ENCODE data around the gene TRIM46.

The TRIM46 gene

DNA sequence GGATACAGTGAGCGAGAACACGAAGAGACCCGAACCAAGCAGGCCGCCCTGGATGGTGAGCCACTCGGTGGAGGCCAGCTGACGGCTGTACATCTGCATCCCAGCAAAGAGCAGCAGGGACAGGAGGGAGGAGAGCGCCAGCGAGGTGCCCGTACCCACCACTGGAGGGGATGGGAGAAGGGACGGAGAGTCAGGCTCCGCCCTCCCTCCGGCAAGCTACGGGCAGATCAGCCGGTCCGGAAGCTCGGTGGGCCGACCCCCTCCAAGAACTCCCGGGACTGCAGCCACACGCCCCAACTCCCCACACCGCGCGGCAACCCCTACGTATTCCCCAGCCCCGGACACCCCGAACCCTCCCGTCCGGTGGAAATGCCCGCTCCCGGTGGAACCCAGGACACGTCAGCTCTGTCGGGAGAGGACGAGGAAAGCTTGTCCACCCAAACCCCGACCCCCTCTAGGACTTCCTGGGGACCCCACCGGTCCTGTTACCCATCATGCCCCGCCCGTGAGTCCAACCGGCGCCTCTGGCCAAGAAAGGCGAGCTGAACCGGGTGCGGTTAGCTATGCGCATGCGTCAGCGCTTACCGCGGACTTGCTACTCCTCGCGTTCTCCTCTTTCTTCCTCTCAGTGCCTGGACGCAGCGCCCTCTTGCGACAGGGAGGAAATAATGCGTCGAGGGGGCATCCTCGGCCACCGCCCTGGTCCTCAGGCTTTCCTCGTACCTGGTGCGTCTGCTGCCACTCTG lies 744 bp upstream of the TRIM46 start, which contains the start of gene KRTCAP2:
TSS of gene KRTCAP2 (minus strand) at position 573 of the 746 bp plus-strand sequence. CDS start at position 493, 80 bp downstream.
- DNase-seq: peak; percentile 98

DNA sequence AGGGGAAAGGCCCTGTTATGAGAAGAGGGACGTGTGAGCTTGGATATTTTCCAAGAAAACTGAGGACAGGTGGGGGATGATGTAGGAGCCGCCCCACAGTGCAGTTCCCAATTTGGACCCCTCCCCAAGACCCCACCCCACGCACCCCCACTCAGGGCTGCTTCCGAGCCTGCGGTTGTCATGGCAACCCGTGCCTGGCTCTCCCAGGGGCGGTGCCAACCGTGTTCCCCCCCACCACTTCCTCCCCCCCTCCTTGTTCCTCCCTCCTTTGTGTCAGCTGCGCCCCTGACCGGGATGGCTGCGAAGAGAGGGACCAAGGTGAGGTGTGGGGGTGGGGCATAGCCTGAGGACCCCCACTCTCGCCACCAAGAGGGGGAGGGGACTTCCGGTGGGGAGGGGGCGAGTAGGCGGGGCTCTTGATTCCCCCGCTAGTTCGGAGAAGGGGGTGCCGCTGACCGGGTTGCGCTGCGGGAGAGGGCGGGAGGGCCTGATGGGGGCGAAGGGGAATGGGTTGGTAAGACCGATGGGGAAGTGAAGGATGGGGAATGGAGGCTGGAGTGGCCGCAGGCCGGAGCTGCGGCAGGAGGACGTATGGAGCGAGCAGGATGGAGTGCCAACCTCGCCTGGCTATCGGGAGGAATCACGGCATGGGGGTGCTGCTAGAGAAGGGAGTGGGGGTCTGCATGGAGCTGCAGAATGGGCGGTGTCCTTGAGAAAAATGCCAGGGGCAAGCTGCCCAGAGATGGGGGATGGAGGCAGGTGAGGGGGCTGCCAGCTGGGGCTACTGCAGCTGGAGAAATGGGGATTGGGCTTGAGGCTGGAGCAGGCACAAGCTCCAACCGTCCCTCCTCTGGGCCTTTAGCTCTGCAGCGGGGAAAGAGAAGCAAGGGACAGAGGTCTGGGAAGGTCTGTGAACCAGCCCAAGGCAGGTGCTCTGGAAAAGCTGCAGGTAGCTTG lies 953 bp downstream of the TRIM46 start:
- peak; percentile 76 for DNase-seq

DNA sequence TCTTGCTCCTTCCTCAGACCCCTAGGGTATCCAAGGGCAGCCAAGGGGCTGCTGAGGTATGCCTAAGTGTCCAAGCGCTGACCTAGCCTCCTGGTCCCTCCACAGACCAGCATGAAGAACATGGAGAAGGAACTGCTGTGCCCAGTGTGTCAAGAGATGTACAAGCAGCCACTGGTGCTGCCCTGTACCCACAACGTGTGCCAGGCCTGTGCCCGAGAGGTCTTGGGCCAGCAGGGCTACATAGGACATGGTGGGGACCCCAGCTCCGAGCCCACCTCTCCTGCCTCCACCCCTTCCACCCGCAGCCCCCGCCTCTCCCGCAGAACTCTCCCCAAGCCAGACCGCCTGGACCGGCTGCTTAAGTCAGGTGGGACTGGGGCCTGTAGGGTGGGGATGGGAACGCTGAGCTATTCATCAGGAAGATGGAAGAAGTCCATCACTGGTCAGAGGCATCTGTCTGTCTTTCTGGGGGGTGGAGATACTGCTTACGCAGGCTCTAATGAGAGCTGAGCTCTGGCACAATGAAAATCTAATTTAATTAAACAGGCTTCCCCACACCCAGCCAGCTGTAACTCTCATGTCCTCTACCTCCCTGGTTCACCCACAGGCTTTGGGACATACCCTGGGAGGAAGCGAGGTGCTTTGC lies 1.8 kb downstream of the TRIM46 start:
- DNase-seq: no peak

DNA sequence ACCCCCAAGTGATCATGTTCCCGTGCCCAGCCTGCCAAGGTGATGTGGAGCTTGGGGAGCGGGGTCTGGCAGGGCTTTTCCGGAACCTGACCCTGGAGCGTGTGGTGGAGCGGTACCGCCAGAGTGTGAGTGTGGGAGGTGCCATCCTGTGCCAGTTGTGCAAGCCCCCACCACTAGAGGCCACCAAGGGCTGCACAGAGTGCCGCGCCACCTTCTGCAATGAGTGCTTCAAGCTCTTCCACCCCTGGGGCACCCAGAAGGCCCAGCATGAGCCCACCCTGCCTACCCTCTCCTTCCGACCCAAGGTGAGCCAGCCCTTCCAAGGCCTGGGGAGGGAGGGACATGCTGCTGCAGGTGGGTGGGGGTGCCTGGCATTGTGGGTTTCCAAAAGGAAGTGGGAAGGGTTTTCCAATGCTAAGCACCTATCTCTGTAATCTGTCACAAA lies 2.3 kb downstream of the TRIM46 start:
- DNase-seq: no peak

- DNase-seq: peak; percentile 69
Observed at GRCh38 chr1:155176544-155177071, 3.0 kb downstream of the TRIM46 start.

DNA sequence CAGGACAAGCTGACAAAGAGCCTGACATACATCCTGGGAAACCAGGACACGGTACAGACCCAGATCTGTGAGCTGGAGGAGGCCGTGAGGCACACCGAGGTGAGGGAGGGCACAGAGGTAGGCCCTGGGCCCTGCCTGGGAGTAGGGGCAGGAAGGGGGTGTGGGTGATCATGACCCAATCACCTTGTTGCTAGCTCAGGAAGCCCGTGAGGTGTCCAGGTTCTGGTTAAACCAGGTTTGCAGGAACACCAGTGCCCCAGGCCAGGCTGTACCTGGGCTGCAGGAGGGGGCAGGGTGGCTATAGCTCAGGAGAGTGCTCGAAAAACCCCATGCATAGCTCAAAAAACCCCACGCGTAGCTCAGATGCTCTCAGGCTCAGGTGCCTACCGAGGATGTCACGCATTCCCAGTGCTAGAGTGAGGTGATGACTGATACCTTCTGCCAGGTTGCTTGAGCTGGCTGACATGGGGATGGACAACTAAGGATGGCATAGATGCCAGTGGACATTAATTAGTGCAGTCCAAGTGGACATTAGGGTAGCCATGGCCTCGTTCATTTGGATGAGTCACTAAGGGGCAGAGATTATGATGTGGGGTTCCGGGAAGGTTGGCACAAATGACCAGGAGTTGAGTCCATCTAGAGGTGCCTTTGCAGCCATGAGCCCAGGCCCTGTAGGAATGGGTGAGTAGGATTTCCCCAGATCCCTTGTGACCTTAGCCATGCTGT lies 3.7 kb downstream of the TRIM46 start:
- no peak for DNase-seq

DNA sequence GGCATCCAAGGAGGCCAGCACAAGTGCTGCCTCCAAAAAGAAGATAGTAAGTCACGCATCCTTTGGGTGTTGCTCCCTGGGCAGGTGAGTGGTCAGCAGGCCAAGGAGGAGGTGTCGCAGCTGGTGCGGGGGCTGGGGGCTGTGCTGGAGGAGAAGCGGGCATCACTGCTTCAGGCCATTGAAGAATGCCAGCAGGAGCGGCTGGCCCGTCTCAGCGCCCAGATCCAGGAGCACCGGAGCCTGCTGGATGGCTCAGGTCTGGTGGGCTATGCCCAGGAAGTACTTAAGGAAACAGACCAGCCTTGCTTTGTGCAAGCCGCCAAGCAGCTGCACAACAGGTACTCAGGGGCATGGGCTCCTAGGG lies 4.3 kb downstream of the TRIM46 start:
- DNase-seq: no peak

GRCh38 chr1:155178441-155179111 lies 4.9 kb downstream of the TRIM46 start:
- DNase-seq: no peak

DNA sequence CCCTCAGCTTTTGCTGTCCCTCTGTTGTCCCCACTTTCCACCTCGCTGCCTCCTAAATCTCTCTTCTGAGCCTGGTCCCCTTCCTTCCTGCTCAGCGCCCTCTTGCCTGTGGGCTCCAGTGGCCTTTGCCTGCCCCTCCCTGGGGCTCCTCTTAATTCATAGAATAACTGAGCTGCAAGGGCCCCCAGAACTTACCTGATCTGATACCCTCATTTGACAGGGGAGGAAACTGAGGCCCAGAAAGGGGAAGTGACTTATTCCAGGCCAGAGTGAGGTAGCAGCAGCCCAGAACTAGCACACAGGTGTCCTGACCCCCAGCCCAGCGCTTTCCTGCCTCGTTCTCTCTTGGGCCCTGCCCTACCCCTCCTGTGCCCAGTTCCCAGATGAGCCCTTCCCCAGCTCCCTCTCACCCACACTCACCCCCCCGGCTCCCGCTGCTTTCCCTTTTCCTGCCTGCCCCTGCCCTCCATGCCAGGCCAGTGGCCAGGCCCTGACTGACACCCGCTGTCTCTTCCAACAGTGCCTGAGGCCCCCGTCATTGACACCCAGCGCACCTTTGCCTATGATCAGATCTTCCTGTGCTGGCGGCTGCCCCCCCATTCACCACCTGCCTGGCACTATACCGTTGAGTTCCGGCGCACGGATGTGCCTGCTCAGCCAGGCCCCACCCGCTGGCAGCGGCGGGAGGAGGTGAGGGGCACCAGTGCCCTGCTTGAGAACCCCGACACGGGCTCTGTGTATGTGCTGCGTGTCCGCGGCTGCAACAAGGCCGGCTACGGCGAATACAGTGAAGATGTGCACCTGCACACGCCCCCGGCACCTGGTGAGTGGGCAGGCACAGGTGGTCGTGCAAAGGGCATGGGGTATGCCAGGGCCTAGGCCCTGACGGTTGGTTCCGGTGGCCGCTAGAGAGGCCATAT lies 5.7 kb downstream of the TRIM46 start:
- DNase-seq: no peak

GRCh38 chr1:155181371-155182051 lies 7.9 kb downstream of the TRIM46 start:
- DNase-seq: no peak

- no peak for DNase-seq
Observed at GRCh38 chr1:155182052-155182550, 8.5 kb downstream of the TRIM46 start.

DNA sequence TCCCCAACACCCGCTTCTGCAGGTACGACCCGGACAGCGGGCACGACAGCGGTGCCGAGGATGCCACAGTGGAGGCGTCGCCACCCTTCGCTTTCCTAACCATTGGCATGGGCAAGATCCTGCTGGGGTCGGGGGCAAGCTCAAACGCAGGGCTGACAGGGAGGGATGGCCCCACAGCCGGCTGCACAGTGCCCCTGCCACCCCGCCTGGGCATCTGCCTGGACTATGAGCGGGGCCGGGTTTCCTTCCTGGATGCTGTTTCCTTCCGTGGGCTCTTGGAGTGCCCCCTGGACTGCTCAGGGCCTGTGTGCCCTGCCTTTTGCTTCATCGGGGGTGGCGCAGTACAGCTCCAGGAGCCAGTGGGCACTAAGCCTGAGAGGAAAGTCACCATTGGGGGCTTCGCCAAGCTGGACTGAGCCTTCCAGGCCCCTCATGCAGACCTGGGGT lies 10.1 kb downstream of the TRIM46 start:
- no peak for DNase-seq

DNA sequence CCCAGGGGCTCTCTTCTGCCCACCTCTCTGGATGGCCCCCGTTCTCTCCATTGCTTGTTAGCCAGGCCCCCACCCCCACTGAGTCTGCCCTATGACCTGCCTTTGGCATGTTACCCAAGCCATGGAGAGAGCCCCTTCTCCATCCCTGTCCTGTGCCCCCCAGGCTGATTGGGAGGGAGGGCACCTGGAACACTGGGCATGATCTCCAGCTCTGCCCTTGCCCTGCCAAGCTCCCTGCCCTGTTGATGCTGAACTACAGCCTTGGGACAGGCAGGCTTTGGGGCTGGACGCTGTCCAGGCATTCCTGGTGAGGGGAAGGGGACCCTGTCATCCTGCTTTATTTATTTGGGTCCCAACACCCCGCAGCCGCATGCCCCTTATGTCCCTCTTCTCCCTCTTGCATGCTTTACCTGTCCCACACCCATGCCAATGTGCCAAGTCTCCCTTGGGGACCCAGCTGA lies 10.7 kb downstream of the TRIM46 start:
- no peak for DNase-seq

- DNase-seq: no peak
Observed at GRCh38 chr1:155184835-155185782, 11.5 kb downstream of the TRIM46 start.

DNA sequence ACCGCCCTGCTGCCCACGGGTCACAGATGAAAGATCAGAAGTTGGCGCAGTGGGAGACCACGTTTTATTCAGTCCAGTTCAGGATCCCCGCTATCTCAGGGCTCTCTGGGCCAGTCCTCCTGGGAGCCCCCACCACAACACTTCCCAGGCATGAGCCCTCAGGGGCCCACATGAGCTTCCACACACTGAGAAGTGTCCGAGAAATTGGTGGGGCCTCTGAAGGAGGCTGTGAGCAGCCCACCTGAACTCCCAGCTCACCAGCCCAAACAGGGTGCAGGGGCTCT lies 12.1 kb downstream of the TRIM46 start:
- DNase-seq: no peak

DNA sequence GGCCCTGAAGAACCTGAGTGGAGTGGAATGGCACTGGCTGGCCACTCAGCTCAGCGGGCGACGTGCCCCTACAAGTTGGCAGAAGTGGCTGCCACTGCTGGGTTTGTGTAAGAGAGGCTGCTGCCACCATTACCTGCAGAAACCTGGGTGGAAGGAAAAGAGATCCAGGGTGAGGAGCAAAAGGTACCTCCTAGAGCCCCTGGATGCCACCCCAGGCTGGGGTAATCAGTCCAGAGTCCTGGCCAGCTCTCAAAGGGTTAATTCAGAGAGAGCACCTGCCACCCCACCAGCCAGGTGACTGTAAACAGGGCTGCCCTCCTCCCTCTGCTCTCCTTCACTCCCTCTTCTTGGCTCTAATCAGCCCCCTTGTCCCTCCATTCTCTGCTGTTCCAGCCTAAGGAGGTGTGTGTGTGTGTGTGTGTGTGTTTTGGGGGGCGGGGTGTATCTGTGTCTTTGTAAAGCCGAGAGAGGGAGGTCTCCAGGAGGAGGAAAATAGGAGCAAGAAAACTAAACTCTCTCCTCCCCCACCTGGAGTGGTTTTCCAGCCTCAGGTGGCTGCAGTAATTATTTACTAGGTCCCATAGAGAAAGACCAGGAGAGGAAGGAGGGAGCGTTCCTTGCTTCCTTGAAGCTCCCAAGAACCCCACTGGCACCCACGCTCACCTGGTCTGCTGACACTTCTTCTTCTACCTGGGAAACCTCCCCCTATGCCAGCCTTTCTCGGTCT lies 12.6 kb downstream of the TRIM46 start:
- DNase-seq: no peak

- no peak for DNase-seq
Observed at GRCh38 chr1:155186794-155187455, 13.3 kb downstream of the TRIM46 start.
